ENCODE results near the gene TSPEAR. TPM values are rescaled to one million over a fixed set of nuclear protein-coding genes. Genes with fewer than 3 reads are reported as not detected.

Gene TSPEAR
- total RNA-seq, 1 experiment from 2014 or later = not detected

- POLR2A ChIA-PET = no interaction called here
- BruUV-seq (replicated peaks) = no TSS peak
- Histone ChIP-seq H3K36me3 (ENCODE audit: control insufficient read depth, insufficient read depth, low read length) (peaks cover 2% of the 10 kb centered on the region; the same call in 1 of the 2 replicates), H3K9me3 (ENCODE audit: control insufficient read depth, insufficient read depth, low read depth, low read length) (no peaks in the 10 kb centered on the region), H3K27me3 (ENCODE audit: control insufficient read depth, insufficient read depth, low read length) (no peaks in the 10 kb centered on the region), H3K4me1 (ENCODE audit: control insufficient read depth, insufficient read depth, low read length) (no peaks in the 10 kb centered on the region), H3K4me3 (ENCODE audit: low read depth in 2 of 2, low read length in 2 of 2) (no peak overlapping the region), H3K27ac (ENCODE audit: low read length) (no peak overlapping the region)
- CTCF ChIA-PET = interaction anchor here (0.6 kb wide), 1 partner anchor 265 kb away, joined by 3 read pairs; no protein-coding TSS in a partner anchor
- no peak for DNase-seq (ENCODE audit: low read depth, low spot score)
- in situ Hi-C loops (cut with HindIII; ENCODE audit: low pct_unique_long_range_greater_than_20kb, low sequenced_read_pairs) = no loop called here
- intact Hi-C loops (cut with micrococcal nuclease; ENCODE audit: unreplicated experiment) = loop anchor here (10.0 kb wide), 1 partner anchor 266 kb away; no protein-coding TSS in a partner anchor
- TF ChIP-seq REST (IDR thresholded peaks at IDR 0.05; ENCODE audit: insufficient read depth in 1 of 2, low read depth in 2 of 2, low read length in 1 of 2) (no peak), SIN3A (IDR thresholded peaks at IDR 0.05; ENCODE audit: borderline replicate concordance, insufficient read depth, low read depth, low read length) (no peak), TCF7L2 (IDR thresholded peaks at IDR 0.05; ENCODE audit: low read depth, low read length) (no peak), CTCF (IDR thresholded peaks at IDR 0.05) (no peak), POLR2AphosphoS5 (IDR thresholded peaks at IDR 0.05; ENCODE audit: low read depth, low read length) (no peak)
- ATAC-seq = no peak
These were observed 192.7 kb downstream of the TSPEAR start for GRCh38 chr21:44518686-44519085.

GRCh38 chr21:44517175-44517899 is 194.0 kb downstream of the TSPEAR start:
- no peak for TF ChIP-seq CTCF (IDR thresholded peaks at IDR 0.05)
- no peak for TF ChIP-seq SIN3A (IDR thresholded peaks at IDR 0.05; ENCODE audit: borderline replicate concordance, insufficient read depth, low read depth, low read length)
- TF ChIP-seq TCF7L2 (IDR thresholded peaks at IDR 0.05; ENCODE audit: low read depth, low read length) = no peak
- no peak for TF ChIP-seq REST (IDR thresholded peaks at IDR 0.05; ENCODE audit: insufficient read depth in 1 of 2, low read depth in 2 of 2, low read length in 1 of 2)
- TF ChIP-seq POLR2AphosphoS5 (IDR thresholded peaks at IDR 0.05; ENCODE audit: low read depth, low read length) = no peak
- H3K27ac ChIP-seq (ENCODE audit: low read length) = no peak overlapping the region
- DNase-seq (ENCODE audit: low read depth, low spot score) = no peak
- intact Hi-C loops (cut with micrococcal nuclease; ENCODE audit: unreplicated experiment) (loop anchor here (10.0 kb wide), 1 partner anchor 267 kb away; no protein-coding TSS in a partner anchor), in situ Hi-C loops (cut with HindIII; ENCODE audit: low pct_unique_long_range_greater_than_20kb, low sequenced_read_pairs) (no loop called here)
- H3K4me3 ChIP-seq (ENCODE audit: low read depth in 2 of 2, low read length in 2 of 2) = peak overlapping the region in 1 of 2 experiments; percentile 36; a peak in 1 of 4 replicates
- ChIA-PET CTCF (no interaction called here), POLR2A (no interaction called here)
- BruUV-seq (replicated peaks) = no TSS peak
- H3K4me1 ChIP-seq (ENCODE audit: control insufficient read depth, insufficient read depth, low read length) = no peaks in the 10 kb centered on the region
- H3K9me3 ChIP-seq (ENCODE audit: control insufficient read depth, insufficient read depth, low read depth, low read length) = no peaks in the 10 kb centered on the region
- ATAC-seq = no peak
- no peaks in the 10 kb centered on the region for H3K27me3 ChIP-seq (ENCODE audit: control insufficient read depth, insufficient read depth, low read length)
- peaks cover 2% of the 10 kb centered on the region; the same call in 1 of the 2 replicates for H3K36me3 ChIP-seq (ENCODE audit: control insufficient read depth, insufficient read depth, low read length)
